ENCODE data around the gene ADRA1B.

Gene ADRA1B

DNA sequence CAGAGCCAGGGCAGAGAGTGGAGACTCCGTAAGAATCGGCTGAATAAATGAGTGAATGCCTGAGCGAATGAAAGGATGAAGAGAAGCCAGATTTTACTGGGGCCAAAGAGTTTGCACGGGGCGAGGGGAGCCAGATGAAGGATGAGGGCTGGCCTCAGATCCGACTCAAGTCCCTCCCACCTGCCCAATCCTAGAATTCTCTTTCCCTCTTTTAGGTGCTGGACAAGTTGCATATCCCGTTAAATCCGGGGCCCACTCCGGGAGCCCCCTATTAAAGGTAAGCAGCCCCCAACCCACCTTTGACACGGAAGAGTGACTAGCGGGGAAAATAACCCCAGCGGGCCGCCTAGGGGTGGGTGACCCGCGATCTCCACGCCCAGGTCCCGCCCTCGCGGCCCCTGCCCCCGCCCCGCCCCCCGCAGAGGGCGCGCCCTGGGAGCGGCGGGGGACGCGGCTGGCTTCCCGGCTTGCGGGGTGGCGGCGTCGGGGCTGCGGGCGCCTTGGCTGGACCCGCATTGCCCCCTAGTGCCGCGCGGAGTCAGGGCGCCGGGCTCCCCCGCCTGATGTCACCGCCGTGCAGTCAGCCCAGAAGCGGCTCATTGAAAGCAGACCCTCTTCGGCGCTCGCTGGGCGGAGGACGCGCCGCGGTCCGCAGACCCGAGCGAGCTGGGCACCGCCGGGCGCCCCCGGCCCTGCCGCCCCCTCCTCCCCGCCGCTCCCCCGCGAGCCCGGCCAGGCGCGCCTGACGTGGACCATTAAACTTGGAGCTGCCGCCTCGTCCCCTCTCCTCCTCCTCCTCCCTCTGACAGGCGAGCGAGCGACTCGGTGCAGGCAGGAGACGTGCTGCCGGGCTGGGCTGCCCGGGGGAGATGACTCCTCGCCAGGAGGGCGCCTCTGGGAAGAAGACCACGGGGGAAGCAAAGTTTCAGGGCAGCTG is at the start of gene ADRA1B:
ADRA1B (plus strand) TSS at position 579 of the 937 bp plus-strand sequence. CDS start 424 bp downstream, outside the sequence.
- peak; percentile 5 for DNase-seq

DNA sequence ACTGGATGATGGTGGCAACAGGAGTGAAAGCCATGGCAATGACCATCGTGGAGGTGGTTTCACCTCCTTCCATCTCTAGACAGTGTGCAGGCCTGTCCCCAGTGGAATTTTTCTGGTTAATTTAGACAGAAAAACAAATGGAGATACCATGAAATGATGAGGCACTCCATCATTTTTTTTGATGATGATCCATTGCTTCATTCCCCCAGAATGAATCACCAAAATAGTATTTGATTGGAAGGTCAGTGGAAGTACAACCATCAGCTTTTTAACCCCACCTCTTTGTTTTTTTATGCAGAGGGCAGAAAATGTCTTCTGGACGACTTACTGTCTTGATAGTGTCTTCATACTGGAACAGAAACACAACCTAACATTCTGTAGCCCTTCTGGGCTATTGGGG is 42.6 kb upstream of the ADRA1B start:
- no peak for DNase-seq

DNA sequence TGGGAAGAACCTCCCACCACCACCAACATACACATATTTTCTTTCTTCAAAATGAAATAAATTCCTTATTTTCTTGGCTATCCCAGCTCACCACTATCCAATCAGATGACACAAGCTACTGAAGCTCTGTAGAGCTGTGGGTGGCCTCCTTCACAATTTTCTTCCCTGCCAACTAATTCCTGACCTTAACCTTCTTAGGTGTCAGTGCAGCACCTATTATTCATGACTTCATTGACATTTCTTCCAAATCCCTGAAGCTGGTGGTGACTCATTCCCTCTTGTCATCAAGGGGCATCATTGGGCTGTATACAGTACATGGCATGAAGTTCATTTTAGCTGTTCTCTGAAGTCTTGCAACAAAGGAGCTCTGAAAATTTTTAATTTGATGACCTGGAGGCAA is 42.0 kb upstream of the ADRA1B start:
- no peak for DNase-seq

DNA sequence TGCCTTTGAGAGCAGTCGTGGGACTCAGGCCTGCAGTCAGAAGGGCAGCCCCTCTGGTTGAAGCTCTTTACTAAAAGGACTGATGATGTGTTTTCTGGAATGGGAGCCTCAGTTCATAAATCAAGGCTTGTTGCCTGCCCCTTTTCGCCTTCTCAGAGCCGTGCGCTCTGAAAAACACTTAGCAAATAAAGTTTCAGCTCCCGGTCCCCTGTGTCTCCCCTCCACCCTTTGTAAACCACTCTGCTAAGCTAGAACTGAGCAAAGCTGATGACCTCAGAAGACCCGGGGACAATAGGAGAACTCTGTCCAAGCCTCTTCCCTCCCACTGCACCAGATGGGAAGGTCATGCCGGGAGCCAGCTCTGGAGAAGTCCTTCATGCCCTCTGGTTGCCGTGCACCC is 39.3 kb upstream of the ADRA1B start:
- DNase-seq = no peak

DNA sequence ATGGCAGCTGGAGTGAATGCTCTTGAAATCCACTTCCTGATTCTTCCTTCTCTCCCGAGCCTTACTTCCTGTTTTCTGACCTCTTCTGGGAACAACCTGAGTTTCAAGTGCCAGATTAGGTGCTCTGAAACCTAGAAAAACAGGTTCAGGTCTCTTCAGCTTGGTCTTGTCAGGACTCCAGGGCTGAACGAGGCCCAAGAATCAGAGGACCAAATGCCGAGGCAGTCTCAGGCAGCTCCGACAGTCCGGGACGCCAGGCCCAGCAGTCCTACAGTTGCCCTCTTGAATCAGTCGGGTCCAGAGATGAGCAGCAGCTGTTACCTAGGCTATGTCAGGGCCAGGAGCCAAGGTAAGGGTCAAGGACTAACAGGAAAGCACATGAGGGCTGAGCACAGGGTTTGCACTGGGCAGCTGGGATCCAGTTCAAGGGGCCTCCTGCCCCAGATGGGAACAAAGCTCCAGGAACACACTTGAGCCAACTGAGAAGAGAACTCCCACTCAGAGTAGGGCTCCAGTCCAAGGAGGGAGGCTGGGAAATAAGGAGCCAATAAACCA is 38.3 kb upstream of the ADRA1B start:
- no peak for DNase-seq

DNA sequence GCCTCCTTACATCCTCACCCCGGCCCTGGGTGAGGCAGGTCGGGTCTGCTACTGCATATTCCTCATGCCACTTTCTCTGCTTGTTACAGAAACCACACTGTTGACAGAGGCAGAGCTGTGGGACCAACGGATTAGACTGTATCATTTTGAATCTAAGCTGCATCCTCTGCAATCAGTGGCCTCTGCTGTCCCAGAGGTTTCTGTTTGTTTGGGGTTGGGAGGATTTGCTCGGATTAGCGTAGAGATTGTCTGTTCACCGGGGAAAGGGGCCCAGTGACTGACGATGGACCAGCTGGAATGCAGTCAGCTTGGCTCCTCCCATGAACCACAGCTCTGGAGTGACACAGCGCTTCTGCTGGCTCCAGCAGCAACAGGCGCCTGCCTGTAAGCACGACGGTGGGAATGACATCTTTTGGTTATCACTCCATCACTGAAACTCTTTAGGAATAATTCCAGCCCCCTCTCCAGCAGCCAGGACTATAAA is 37.3 kb upstream of the ADRA1B start:
- DNase-seq = no peak

DNA sequence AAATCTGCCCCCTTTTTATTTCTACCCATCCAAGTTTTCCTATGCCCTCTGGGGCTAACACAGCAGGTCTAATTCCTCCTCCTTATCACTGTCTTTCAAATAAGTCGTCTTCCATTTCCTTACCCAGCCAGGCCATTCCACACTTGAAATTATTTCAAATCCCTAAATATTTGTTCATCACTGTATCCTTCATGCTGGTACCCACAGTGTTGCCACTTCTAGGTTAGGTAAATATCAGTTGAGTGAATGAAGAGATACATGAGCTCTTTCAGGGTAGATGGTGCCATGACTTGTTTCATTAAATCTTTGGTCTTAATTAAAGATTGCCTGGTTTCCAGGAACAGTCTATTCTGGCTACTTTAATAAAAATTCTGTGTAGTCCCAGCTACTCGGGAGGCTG is 35.6 kb upstream of the ADRA1B start:
- DNase-seq = no peak

DNA sequence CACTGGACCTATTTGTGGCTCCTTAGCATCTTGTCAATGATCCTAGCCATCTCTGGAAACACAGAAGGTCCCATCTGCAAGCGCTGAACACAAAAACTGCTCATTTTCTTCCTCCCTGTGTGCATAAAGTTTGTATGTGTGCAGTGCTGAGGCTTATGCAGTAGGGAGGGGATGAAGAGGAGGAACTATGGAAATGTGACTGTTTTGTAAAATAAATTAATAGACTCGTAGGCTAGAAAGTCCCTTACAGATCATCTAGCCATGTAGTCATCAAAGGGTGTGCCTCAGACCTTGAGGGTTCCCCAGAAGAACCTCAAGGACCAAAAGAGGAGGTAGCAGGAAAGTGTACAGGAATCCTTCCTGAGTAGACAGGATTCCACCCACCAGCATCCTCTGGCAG is 34.3 kb upstream of the ADRA1B start:
- no peak for DNase-seq

DNA sequence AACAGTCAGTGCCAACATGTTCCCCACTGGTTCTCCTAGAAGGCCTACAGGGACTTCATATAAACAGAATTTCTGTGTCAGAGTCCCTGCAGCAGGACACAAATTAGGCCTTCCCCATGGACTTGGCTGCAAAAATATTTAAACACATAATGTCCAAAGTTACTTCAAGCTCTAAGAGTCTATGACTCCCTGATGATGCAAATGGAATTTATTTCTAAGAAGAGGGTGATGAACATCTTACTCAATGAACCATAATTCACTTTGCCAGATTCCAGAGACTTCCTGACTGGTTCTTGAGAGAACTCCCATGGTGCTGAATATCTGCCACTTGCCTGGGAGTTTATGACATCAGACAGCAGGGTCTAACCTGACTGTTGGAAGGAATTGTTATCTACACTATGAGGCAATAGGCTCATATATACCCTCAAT is 32.7 kb upstream of the ADRA1B start:
- no peak for DNase-seq

DNA sequence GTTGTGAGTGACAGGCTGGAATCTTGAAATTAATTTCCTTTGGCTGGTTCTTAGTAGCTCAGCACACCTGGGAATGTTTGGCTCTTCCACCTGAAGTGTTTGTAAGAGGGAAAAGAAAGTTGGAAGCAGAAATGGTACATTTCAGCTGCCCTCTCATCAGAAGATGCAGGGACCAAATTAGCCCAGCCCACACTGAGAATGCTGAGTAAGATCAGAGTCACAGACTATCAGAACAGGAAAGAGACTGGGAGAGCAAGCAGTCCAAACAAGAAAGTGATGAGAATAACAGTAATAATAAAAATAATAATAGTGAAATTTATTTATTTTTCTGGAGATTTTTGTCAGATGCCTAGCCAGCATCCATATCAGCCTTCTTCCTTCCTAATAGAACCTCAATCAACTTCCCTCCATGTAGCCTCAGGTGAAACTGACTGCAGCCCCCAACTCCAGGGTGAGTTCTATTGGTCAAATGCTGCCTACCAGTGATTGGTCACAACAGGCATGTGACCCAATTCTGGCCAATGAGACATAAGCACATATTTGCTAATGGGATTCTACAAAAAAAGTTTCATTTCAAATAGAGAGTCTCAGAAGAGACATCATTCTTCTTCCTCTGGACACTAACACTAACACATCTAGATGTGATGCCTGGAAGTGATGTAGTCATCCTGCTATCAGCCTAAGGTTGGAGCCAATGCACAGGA is 31.2 kb upstream of the ADRA1B start:
- no peak for DNase-seq

DNA sequence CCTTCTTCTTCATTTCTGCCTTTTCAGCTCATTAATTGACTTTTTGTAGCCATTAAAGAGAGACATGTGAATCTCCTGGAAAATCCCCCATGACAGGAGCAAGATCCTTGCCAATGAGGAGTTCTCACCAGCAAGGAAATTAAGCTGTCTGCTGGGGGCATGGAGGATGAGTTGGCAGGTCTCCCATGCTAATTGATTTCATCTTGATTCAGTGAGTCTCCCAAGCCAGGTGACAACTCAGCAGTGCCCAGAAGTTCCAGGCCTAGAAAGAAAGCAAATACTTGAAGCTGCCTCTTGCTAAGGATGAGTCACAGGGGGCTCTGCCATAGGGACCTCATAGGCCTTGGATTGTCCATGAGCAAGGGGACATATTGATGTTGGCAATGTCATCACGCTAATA is 30.0 kb upstream of the ADRA1B start:
- no peak for DNase-seq

DNA sequence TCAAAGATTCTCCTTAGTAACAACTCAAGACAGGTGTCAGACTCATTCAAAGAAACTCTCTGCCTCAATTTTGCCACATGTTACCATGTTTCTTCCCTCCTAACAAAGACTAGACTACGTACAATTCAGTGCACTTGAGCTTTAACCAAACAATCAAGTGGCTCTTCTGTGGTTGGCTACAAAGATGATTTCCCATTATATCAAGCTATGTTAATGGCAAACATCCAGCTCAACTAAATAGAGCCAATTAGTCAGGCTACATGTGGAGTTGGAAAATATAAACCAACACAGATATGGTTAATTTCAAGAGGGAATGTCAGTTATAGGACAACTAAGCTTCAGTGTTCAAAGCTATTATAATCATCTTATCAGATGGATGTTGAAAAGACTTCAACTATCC is 29.2 kb upstream of the ADRA1B start:
- DNase-seq = no peak

DNA sequence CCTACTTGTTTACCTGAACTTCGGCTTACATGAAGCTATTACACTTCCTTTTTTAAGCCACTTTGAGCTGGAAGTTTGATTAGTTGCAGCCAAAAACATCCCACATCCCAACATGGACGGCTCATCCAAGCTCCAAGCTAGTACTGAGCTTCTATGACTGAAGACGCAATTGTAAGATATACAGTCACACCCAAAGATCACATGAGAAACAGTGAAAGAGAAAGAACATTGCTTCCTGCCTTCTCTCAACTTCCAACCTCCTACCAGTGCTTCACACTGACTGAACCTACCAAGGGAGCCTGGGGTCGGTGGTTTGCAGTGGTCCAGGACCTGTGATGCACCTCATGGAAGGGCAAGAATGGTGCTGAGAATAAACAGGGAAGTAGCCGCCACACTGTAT is 27.4 kb upstream of the ADRA1B start:
- DNase-seq = no peak

DNA sequence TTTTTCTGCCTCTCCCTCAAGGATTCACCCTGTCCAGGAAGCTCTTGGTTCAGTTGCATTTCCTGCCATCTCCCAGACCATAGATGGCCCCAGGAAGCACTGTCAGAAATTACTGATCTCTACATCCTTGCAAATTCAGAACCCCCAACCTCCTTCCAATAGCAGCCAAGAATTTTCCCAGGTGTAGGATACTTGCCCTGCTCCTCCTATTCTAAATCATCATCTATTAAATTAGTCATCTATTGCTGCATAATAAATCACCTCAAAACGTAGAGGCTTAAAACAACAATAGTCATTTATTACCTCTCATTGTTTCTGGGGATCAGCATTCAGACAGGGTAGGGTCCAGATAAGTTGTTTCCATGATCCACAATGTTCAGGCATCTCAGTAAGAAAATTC is 26.1 kb upstream of the ADRA1B start:
- DNase-seq = no peak

DNA sequence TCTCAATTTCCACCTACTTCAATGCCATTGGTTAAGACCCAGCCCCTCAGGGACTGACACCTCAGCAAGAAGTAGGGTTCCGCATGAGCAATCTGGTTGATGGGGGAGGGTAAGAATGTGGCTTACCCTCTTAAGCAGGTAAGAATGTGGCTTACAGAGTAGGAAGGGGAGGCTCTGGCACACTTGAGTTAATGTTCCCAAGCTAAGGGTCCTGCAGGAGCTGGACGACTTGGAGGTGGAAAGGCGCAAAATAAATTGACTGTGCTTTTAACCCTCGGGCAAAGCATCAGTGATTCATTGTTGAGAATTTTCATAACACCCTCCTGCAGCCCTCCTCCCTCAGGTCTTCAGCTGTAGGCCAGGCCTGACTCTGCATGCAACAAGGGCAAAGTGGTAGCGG is 24.9 kb upstream of the ADRA1B start:
- DNase-seq = no peak

DNA sequence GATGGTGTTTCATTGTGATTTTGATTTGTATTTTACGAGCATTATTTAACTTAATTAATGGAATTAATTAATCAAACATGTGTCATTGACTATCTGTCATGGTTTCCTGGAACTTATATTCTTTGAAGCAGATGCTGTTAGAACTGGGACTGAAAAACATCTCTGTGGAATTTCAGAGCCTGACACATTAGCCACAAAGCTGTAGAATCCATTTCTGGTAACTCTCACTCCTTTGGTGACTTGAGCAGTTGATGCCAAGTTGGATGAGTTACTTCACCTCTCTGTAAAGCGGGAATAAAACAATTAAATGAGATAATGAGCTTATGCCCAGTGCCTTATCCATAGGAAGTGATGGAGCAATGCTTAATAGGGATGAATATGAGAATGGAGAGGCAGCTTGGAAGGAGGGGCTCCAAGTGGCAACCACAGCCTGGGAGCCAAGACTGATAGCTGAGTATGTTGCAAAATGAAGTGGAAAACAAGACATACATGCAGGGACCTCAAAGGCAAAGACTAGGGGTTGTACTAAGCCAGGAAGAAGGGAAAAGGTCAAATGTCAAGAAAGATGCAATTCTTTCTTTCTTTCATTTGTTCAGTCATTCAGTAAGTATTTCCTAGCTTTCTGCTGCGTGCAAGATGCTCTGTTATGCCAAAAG is 23.1 kb upstream of the ADRA1B start:
- DNase-seq = no peak

DNA sequence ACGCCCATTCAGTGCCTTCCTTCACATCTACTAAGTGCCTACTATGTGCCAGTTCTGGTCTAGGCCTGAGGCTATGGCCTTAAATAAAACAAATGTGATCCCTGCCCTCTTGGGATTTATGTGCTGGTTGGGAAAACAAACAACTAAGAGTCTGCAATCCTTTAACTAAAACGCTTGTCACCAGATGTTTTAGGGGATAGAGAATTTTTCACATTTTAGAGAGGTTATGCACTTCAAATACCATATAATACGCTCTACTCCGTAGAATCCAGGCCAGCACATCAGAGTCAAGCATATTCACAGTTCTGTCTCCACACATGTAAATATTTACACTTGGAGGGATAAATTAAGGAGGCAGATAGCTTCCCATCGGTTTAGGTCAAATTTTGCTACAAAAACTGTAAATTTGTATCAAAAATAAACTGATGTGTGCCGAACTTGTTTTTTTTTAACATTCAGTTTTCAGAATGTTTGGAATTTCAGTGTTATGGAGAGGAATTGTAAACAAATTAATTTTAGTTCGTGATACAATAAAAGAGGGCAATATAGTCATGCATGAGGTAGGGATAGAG is 22.0 kb upstream of the ADRA1B start:
- no peak for DNase-seq

DNA sequence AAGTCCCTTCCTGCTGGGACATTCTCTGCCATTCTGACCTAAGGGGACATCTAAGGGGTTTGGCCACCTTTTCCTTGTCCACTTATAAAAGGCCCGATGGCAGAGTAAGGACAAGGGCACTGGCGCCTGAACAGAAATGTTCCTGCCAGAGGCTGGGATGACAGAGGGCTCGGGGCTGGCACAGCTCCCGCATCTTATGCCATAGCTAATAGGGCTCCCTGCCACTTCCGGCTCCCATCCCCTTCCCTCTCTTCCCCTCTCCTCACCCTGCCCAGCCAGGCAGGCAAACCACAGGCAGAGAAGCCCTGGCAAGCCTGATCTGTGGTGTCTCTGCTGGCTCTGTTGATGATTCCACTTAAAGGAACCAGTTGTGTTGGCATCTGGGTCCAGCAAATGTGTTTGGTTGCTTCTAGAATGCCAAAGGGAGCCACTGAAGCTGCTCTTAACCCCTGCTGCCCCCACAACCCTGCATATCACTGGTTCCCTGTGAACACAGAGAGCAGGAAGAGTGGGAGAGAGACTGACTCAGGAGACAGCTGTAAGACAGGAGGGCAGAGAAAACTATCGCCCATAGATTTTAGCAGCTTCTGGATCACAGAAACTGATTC is 18.4 kb upstream of the ADRA1B start:
- no peak for DNase-seq

DNA sequence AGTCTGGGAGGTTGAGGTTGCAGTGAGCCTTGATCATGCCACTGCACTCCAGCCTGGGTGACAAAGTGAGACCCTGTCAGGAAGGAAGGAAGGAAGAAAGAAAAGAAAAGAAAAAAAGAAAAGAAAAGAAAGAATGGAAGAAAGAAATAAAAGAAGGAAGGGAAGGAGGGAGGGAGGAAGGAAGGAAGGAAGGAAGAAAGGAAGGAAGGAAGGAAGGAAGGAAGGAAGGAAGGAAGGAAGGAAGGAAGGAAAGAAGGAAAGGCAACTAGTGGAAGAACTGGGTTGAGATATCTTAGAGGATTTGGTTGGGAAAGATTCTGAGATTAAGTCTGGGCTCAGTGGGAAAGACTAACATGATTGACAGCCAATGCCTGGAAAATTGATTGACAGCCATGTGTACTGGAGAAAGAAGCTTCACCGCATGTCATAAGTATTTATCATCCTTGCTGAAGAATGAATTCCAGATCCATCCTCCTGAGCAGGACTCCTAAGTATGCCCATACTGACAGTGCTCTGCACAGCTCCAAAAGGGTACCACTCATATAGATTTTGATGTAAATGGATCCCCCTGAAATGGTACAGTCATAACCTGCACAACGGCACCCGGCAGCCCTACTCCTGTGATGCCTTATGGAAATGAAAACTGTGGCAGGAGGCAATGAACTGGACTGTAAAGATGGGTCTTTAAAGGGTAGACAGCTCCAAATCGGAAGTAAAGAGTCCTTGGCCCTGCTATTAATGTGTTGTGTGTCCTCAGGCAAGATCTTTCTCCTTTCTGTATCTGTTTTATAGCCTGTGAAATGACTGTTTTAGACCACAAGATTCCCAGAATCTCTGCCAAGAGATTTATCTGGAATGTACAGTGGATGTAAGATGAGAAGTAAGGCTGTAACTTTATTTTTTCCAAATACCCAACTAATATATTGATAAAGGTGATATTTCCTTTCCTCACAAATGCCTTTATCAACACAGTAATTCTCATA is 16.9 kb upstream of the ADRA1B start:
- DNase-seq = no peak

DNA sequence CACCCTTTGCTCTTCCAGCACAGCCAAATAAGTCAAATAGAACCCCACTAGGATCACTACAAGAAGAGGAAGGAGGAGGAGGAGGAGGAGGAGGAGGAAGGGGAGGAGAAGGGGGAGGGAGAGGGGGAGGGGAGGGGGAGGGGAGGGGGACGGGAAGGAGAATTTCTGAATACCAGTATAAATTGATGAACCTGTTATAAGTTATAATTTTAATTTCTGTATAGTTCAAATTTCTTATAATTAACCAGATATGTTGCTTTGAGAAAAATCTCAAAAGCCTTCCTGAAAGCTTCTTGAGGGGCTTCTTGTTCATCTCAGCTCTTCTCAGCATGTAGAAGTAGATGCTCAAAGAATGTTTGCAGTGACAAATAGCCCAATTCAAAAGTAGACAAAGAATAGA is 15.0 kb upstream of the ADRA1B start:
- DNase-seq = no peak

DNA sequence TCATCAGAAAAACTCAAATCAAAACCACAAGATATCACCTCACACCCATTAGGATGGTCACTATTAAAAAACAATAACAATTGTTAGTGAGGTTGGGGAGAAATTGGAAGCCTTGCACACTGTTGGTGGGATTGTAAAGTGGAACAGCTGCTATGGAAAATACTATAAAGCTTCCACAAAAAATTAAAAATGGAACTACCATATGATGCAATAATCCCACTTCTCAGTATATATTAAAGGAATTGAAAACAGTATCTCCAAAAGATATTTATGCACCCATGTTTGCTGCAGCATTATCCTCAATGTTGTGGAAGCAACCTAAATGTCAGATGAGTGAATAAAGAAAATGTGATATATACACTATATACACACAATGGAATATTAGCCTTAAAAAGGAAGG is 14.5 kb upstream of the ADRA1B start:
- DNase-seq = no peak

All from CD4-positive, alpha-beta T cell treated with Interferon gamma for 1 hour (primary cell).